Measurements from ENCODE around the gene PAQR7. TPM values are rescaled to one million over a fixed set of nuclear protein-coding genes. Genes with fewer than 3 reads are reported as not detected.

Gene PAQR7
- 1 to 10 TPM; 4.7 to 9.8 TPM for total RNA-seq

- no peaks in the 10 kb centered on the region for H3K9me3 Mint-ChIP-seq
- DNase-seq (ENCODE audit: low spot score in 2 of 2) (peak; percentile 73 to 77), ATAC-seq (peak; percentile 87 to 90)
- peak within 1 kb of the TSS; percentile 83 to 88 for H3K27ac Mint-ChIP-seq
- no peaks in the 10 kb centered on the region for H3K36me3 Mint-ChIP-seq
Observed at GRCh38 chr1:25875154-25875855, at the start of gene PAQR7. PAQR7 (minus strand) TSS chr1:25875708; CDS start chr1:25863839, 11,869 bp downstream.

GRCh38 chr1:25924454-25924853 is 48.9 kb upstream of the PAQR7 start:
- Mint-ChIP-seq H3K27ac (no peak overlapping the region), H3K36me3 (peaks cover 0 to 5% of the 10 kb centered on the region in 2 donors), H3K9me3 (no peaks in the 10 kb centered on the region)
- DNase-seq (ENCODE audit: low spot score in 2 of 2) = no peak
- no peak for ATAC-seq

- Mint-ChIP-seq H3K27ac (peak overlapping the region in 1 of 2 donors; percentile 68), H3K36me3 (peaks cover 0 to 5% of the 10 kb centered on the region in 2 donors), H3K9me3 (no peaks in the 10 kb centered on the region)
- ATAC-seq = peak; percentile 49 to 61
- DNase-seq (ENCODE audit: low spot score in 2 of 2) = peak in 1 of 2 donors; percentile 35
Observed at GRCh38 chr1:25922971-25923552, 47.6 kb upstream of the PAQR7 start.

GRCh38 chr1:25922056-25922970 is 46.8 kb upstream of the PAQR7 start:
- peaks cover 0 to 5% of the 10 kb centered on the region in 2 donors for H3K36me3 Mint-ChIP-seq
- DNase-seq (ENCODE audit: low spot score in 2 of 2) (peak; percentile 52 to 61), ATAC-seq (peak; percentile 83 to 91)
- H3K9me3 Mint-ChIP-seq = no peaks in the 10 kb centered on the region
- peak overlapping the region; percentile 50 to 68 for H3K27ac Mint-ChIP-seq

GRCh38 chr1:25918615-25919014 is 43.1 kb upstream of the PAQR7 start:
- DNase-seq (ENCODE audit: low spot score in 2 of 2) = no peak
- peaks cover 0 to 5% of the 10 kb centered on the region in 2 donors for H3K36me3 Mint-ChIP-seq
- peak overlapping the region; percentile 36 to 61 for H3K27ac Mint-ChIP-seq
- ATAC-seq = no peak
- H3K9me3 Mint-ChIP-seq = no peaks in the 10 kb centered on the region

GRCh38 chr1:25917996-25918395 is 42.5 kb upstream of the PAQR7 start:
- Mint-ChIP-seq H3K27ac (peak overlapping the region; percentile 52 to 61), H3K9me3 (no peaks in the 10 kb centered on the region), H3K36me3 (peaks cover 0 to 5% of the 10 kb centered on the region in 2 donors)
- DNase-seq (ENCODE audit: low spot score in 2 of 2) = no peak
- ATAC-seq = peak; percentile 30 to 45

GRCh38 chr1:25916460-25916859 is 41.0 kb upstream of the PAQR7 start:
- DNase-seq (ENCODE audit: low spot score in 2 of 2) = no peak
- Mint-ChIP-seq H3K27ac (no peak overlapping the region), H3K9me3 (no peaks in the 10 kb centered on the region), H3K36me3 (no peaks in the 10 kb centered on the region)
- ATAC-seq = no peak

- H3K36me3 Mint-ChIP-seq = no peaks in the 10 kb centered on the region
- DNase-seq (ENCODE audit: low spot score in 2 of 2) (no peak), ATAC-seq (no peak)
- no peaks in the 10 kb centered on the region for H3K9me3 Mint-ChIP-seq
- H3K27ac Mint-ChIP-seq = no peak overlapping the region
Observed at GRCh38 chr1:25914074-25914995, 38.8 kb upstream of the PAQR7 start.

GRCh38 chr1:25913206-25913605 is 37.7 kb upstream of the PAQR7 start:
- Mint-ChIP-seq H3K27ac (no peak overlapping the region), H3K36me3 (no peaks in the 10 kb centered on the region), H3K9me3 (no peaks in the 10 kb centered on the region)
- DNase-seq (ENCODE audit: low spot score in 2 of 2) (no peak), ATAC-seq (no peak)

- no peak for ATAC-seq
- no peak for DNase-seq (ENCODE audit: low spot score in 2 of 2)
- H3K36me3 Mint-ChIP-seq = no peaks in the 10 kb centered on the region
- no peaks in the 10 kb centered on the region for H3K9me3 Mint-ChIP-seq
- no peak overlapping the region for H3K27ac Mint-ChIP-seq
Observed at GRCh38 chr1:25912076-25912831, 36.7 kb upstream of the PAQR7 start.

- DNase-seq (ENCODE audit: low spot score in 2 of 2) (no peak), ATAC-seq (no peak)
- Mint-ChIP-seq H3K27ac (no peak overlapping the region), H3K9me3 (no peaks in the 10 kb centered on the region), H3K36me3 (no peaks in the 10 kb centered on the region)
Observed at GRCh38 chr1:25911162-25911561, 35.7 kb upstream of the PAQR7 start.

GRCh38 chr1:25909040-25909439 is 33.5 kb upstream of the PAQR7 start:
- no peaks in the 10 kb centered on the region for H3K9me3 Mint-ChIP-seq
- no peak for DNase-seq (ENCODE audit: low spot score in 2 of 2)
- ATAC-seq = no peak
- no peak overlapping the region for H3K27ac Mint-ChIP-seq
- peaks cover 13% of the 10 kb centered on the region in 2 donors for H3K36me3 Mint-ChIP-seq

- Mint-ChIP-seq H3K9me3 (no peaks in the 10 kb centered on the region), H3K27ac (no peak overlapping the region), H3K36me3 (peaks cover 14 to 22% of the 10 kb centered on the region in 2 donors)
- DNase-seq (ENCODE audit: low spot score in 2 of 2) = no peak
- no peak for ATAC-seq
Observed at GRCh38 chr1:25908161-25908560, 32.7 kb upstream of the PAQR7 start.

GRCh38 chr1:25907601-25908000 is 32.1 kb upstream of the PAQR7 start:
- no peak for ATAC-seq
- Mint-ChIP-seq H3K36me3 (peaks cover 16 to 27% of the 10 kb centered on the region in 2 donors), H3K9me3 (no peaks in the 10 kb centered on the region), H3K27ac (no peak overlapping the region)
- DNase-seq (ENCODE audit: low spot score in 2 of 2) = no peak

GRCh38 chr1:25906644-25907300 is 31.3 kb upstream of the PAQR7 start:
- H3K9me3 Mint-ChIP-seq = no peaks in the 10 kb centered on the region
- peak; percentile 1 to 9 for ATAC-seq
- H3K36me3 Mint-ChIP-seq = peaks cover 19 to 30% of the 10 kb centered on the region in 2 donors
- H3K27ac Mint-ChIP-seq = peak overlapping the region in 1 of 2 donors; percentile 81
- DNase-seq (ENCODE audit: low spot score in 2 of 2) = no peak
